Adrenal gland (tissue), 5 donors: ENCODE data around the gene CHURC1.

Experiments
- CTCF ChIP-seq, 6 experiments: fragments of 450-650 bp in 4 of 6; fragments of 200-600 bp in 2 of 6; sonication (generic) in 1 of 6; IDR thresholded peaks; 1 replicate in 5 of 6; 2 replicates in 1 of 6; pipeline versions ENCODE4 v1.5.1 to v1.8.0; 2016 to 2021; ENCODE audit warnings: antibody characterized with exemption in 6 of 6, mild to moderate bottlenecking in 2 of 6, moderate library complexity in 1 of 6
- POLR2A ChIP-seq, 2 donors: fragments of 450-650 bp; IDR thresholded peaks; one replicate each; pipeline ENCODE4 v1.6.1; 2017; ENCODE audit warnings: antibody characterized with exemption in 2 of 2, mild to moderate bottlenecking in 2 of 2, moderate library complexity in 1 of 2
- donor health status: DM: no; HTN: no; CAD: no.

GRCh38 chr14:64943556-64943955 is 29.3 kb downstream of the CHURC1 start:
- TF ChIP-seq POLR2A (IDR thresholded peaks at IDR 0.05) (no peak), CTCF (IDR thresholded peaks at IDR 0.05) (no peak)
